ENCODE results near the gene DNA2. TPM values are rescaled to one million over a fixed set of nuclear protein-coding genes. Genes with fewer than 3 reads are reported as not detected.
"Not testable (repeated sequence)": the region's sequence is repeated elsewhere in the genome, so short reads cannot be mapped to it uniquely, and the experiment has no call there.

Gene DNA2, protein sequence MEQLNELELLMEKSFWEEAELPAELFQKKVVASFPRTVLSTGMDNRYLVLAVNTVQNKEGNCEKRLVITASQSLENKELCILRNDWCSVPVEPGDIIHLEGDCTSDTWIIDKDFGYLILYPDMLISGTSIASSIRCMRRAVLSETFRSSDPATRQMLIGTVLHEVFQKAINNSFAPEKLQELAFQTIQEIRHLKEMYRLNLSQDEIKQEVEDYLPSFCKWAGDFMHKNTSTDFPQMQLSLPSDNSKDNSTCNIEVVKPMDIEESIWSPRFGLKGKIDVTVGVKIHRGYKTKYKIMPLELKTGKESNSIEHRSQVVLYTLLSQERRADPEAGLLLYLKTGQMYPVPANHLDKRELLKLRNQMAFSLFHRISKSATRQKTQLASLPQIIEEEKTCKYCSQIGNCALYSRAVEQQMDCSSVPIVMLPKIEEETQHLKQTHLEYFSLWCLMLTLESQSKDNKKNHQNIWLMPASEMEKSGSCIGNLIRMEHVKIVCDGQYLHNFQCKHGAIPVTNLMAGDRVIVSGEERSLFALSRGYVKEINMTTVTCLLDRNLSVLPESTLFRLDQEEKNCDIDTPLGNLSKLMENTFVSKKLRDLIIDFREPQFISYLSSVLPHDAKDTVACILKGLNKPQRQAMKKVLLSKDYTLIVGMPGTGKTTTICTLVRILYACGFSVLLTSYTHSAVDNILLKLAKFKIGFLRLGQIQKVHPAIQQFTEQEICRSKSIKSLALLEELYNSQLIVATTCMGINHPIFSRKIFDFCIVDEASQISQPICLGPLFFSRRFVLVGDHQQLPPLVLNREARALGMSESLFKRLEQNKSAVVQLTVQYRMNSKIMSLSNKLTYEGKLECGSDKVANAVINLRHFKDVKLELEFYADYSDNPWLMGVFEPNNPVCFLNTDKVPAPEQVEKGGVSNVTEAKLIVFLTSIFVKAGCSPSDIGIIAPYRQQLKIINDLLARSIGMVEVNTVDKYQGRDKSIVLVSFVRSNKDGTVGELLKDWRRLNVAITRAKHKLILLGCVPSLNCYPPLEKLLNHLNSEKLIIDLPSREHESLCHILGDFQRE
- total RNA-seq = 4.6 TPM

DNA sequence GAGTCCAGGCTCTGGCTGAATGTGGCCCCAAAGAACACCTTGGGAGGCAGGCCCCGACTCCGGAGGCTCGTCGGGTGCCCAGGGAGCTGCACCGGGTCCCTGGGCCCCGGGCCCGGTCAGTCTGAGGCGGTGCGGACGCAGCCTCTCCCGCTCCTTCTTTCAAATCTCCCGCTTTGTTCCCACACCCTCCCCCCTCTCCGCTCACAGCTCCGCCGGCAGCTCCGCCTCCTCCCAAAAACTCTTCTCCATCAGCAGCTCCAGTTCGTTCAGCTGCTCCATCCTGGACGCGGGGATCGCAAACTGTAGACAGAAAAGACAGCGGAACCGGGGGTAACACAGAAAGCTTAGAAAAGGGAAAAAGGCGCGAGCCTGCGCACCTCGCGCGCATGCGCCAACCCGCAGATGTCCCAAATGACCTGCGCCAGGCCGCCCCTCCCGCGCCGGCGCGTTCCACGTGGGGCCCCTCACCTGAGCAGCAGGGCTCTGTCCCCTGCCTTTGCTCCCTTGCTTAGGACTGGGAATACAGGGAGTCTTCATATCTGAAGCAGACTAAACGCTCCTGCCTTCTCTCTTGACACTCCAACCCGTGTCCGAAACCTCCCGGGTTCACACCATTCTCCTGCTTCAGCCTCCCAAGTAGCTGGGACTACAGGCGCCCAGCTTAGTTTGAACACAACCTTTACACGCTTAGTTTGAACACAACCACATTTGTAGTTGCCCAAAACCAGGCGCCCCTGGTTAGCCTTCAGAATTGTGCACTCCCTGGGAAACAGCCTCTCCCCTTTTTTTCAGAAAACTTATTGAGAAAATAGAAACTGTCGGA, at the start of gene DNA2:
TSS of gene DNA2 (minus strand) at position 388 of the 823 bp plus-strand sequence. CDS start at position 279, 109 bp downstream.
- DNase-seq (ENCODE audit: low spot score) = peak; percentile 46

DNA sequence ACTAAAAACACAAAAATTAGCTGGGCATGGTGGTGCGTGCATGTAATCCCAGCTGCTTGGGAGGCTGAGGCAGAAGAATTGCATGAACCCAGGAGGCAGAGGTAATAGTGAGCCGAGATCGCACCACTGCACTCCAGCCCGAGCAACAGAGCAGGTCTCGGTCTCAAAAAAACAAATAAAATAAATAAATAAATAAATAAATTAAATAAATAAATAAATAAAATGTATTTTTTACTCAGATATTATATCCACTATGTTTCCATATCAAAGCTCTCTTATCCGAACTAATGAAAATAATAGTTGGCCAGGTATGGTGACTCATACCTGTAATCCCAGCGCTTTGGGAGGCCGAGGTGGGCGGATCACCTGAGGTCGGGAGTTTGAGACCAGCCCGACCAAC, 46.8 kb upstream of the DNA2 start:
- not testable (repeated sequence) for DNase-seq (ENCODE audit: low spot score)

DNA sequence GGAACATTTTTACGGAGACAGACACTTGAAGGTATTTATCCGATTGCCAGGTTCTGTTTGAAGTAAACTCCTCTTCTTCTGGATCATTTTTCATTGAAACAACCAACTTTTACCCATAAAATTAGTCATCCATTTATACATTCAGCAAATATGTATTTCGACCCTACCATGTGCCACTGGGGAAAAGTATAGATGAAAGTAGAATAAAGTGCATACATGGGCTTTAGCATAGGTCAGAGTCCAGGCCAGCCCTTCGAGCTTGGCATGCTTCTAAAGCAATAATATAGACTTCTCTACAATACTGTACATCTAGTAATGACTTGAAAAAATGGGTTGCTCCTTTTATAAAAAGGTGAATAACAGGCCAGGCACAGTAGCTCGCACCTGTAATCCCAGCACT, 45.4 kb upstream of the DNA2 start:
- DNase-seq (ENCODE audit: low spot score) = no peak

DNA sequence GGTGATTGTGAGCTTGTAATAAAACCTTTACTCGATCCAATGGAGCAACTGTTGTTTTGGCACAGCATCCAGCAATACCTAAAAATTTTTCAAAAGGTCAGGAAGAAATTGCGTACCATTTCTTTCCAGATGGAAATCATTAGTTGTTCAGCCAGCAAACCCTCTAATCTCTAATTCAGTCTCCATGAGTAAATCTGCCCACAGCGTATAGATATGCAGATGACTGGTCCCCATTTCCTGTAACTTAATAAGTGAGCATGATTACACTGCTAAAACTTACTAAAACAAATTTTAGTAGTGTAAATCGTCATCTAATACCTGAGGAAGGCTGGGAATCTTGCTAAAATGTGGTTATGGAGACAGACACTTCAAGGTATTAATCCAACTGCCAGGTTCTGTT, 45.0 kb upstream of the DNA2 start:
- DNase-seq (ENCODE audit: low spot score) = no peak

DNA sequence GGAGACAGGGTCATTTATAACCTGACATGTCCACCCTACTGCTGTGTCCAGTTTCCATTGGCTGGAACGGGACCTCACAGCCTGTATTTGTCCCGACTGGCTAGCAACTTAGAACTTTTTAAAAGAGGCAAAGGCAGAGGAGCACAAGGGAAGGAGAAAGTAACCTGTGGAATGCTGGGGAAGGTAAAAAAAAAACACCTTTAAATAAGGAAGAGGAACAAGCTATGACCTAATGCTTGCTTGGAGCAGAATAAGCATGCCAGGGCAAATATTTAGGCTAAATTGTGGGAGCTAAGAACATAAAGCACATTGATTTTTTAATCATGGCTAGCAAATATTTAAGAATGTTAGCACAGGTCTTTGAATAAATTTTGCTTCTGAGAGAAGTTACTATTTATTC, 44.4 kb upstream of the DNA2 start:
- not testable (repeated sequence) for DNase-seq (ENCODE audit: low spot score)

DNA sequence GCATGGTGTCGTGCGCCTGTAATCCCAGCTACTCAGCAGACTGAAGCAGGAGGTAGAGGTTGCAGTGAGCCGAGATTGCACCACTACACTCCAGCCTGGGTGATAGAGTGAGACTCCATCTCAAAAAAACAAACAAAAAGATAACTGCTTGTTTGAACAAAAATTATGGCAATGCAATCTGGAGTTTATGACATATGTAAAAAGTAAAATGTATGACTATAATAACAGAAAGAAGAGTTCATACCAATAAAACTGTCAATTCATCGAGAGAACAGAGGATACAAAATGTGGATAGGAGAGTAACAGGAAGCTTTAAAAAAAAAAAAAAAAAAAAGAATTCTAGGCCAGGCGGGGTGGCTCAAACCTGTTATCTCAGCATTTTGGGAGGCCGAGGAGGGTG, 36.3 kb upstream of the DNA2 start:
- DNase-seq (ENCODE audit: low spot score) = no peak

DNA sequence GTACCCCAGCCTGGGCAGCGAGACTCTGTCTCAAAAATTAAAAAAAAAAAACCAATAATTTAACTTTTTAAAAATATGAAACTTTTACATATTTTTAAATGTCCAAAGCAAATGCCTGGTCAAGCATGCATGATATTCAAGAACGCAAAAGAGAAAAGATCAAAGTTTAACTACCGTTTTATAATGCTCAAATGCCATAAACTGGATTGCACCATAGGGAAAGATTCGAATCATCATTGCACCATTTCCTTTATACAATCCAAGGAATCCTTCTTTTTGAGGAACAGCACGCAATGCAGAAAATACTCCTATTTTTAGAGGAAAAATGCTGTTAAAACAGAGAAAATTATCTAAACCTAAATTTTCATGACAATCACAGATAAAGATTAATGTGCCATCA, 34.6 kb upstream of the DNA2 start:
- no peak for DNase-seq (ENCODE audit: low spot score)

DNA sequence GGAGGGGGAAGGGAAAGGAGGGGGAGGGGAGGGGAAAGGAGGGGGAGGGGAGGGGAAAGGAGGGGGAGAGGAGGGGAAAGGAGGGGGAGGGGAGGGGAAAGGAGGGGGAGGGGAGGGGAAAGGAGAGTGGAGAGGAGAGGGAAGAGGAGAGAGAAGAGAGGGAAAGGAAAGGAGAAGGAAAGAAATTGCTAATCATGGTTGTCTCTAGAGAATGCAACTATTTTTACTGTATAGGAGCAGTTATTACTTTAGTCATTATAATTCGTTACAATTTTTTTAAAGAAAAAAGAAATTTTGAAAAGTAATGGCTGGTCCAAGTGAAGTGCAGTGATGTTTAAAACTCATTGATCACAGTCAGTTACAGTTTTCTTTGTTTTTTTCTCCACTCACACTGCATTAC, 31.1 kb upstream of the DNA2 start:
- no peak for DNase-seq (ENCODE audit: low spot score)

DNA sequence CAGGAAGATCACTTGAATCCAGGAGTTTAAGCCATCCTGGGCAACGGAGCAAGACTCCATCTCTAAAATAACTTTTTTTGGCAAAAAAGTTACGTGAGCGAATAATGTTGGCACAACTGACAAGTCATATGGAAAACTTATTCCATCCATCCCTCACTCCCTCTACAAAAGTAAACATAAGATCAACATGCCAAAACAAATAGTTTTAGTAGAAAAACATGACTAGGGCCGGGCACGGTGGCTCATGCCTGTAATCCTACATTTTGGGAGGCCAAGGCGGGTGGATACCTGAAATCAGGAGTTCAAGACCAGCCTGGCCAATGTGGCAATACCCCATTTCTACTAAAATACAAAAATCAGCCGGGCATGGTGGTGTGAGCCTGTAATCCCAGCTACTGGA, 29.9 kb upstream of the DNA2 start:
- DNase-seq (ENCODE audit: low spot score) = no peak

DNA sequence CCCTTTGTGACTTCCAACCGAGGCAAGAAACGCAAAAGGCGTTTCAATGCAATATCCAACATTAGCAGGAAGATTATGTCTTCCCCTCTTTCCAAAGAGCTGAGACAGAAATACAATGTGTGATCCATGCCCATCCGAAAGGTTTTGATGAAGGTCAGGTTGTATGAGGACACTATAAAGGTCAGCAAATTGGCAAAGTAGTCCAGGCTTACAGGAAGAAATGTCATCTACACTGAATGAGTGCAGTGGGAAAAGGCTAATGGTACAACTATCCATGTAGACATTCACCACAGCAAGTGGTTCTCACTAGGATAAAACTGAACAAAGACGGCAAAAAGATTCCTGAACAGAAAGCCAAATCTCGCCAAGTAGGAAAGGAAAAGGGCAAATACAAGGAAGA, 27.8 kb upstream of the DNA2 start:
- no peak for DNase-seq (ENCODE audit: low spot score)

DNA sequence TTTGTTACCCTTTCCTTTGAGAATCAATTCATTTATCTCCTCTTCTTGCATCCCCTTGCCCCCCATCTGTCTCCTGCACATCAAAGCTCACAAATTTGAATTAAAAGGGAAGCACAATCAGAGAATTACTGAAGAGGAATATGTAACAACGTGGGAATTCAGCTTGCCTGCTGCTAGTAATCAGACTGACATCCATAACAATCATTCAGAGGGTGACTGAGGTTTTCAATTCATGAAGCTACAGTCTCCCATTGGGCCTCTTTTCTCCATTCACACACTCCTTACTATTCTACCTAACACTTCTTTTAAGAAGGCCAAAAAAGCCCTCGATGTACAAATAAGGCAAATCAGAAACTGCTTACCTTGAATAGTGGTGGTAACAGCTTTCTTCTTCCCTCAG, 24.3 kb upstream of the DNA2 start:
- no peak for DNase-seq (ENCODE audit: low spot score)

DNA sequence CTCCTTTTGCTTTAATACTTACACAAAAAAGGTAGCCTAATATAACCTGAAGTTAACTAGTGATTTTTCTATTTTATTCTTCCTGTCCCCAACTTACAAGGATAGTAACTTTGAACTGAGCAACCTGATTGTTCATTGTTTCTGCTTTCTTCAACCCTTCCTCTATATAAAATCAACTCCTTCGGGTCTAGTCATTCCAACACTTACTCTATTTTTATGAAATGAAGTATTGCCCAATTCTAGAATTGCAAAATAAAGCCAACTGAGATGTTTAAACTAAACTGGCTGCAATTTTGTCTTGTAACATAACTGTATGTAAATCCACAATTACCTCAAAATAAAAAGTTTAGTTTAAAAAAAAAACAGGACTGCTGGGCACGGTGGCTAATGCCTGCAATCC, 20.3 kb upstream of the DNA2 start:
- DNase-seq (ENCODE audit: low spot score) = no peak

DNA sequence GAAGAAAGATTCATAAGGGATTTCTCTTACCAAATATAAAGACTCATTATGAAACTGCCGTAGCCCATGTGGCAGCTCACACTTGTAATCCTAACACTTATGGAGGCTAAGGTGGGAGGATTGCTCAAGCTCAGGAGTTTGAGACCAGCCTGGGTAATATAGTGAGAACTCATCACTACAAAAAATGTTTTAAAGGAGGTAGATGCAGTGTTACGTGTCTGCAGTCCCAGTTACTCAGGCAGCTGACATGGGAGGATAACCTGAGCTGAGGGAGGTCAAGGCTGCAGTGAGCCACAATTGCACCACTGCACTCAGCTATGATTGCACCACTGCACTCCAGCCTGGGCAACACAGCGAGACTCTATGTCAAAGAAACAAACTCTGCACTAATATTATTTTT, 18.1 kb upstream of the DNA2 start:
- DNase-seq (ENCODE audit: low spot score) = no peak

DNA sequence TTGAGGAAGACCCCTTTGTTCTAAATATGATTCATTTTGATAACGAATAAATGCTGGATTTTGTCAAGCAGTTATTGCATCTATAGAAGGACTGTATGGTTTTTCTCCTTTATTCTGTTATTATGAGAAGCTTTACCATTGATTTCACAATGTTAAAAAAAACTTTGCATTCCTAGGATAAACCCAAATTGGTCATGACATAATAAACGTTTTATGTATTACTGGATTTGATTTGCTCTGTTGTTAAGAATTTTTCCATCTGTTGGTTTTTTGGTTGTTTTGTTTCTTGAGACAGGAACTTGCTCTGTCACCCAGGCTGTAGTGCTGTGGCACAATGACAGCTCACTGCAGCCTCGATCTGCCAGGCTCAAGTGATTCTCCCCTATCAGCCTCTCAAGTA, 2.2 kb upstream of the DNA2 start:
- DNase-seq (ENCODE audit: low spot score) = no peak

DNA sequence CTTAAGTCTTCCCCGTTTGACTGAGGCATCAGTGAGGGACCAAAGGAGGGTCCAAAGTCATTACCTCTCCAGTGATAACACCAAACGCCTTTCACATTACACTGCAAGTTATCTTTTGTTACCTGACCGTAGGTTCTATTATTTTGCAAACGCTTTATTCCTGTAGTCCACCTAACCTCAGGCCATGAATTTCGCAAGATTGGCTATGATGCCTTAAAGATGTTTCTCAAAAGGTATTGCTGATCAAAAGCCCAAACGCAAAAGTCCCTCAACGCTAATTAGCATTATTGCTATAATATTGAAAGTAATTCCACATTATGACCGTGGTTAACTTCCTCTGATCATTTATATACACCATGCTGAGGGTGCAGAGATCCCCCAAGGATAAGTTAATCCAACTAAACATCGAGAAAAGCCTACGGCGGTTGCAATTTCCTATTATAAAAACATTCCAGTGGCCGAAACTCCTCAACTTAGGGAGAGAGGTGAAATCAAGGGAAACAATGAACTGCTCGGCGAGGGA, 649 bp downstream of the DNA2 start:
- no peak for DNase-seq (ENCODE audit: low spot score)

DNA sequence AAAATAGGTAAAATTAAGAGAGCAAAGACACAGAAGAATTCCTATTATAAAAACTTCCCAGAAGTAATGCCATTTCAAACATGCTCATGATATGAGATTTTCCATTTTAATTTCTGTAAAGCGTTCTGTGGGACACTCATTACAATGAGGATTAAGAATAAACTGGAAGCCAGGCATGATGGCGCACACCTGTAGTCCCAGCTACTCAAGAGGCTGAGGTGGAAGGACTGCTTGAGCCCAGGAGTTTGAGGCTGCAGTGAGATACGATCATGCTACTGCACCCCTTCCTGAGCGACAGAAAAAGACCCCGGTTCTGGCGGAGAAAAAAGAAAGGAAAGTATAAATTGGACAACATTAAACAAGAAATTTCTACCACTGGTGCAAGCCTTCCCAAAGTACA, 1.5 kb downstream of the DNA2 start:
- no peak for DNase-seq (ENCODE audit: low spot score)

DNA sequence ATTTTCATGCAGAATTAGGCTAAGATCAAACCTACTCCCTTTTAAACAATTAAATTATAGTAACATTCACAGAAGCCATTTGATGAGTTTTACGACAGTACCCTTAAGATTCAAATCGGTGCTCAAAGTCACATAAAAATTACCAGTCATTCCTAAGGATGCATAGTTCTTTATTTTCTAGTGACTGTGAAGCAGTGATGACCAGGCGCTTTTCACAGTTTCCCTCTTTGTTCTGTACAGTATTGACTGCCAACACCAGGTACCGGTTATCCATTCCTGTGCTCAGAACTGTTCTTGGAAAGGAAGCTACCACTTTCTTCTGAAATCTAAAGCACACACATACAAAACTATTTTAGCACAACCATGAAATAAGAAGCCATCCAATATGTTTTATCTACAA, 1.9 kb downstream of the DNA2 start:
- no peak for DNase-seq (ENCODE audit: low spot score)

DNA sequence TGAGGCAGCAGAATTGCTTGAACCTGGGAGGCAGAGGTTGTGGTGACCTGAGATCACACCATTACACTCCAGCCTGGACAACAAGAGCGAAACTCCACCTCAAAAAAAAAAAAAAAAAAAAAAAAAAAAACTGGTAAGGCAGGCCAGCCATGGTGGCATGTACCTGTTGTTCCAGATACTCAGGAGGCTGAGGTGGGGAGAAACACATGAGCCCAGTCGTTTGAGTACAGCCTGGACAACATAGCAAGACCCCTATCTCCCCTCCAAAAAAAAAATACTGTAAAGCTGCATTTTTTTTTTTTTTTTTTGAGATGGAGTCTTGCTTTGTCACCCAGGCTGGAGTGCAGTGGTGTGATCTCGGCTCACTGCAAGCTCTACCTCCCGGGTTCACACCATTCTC, 7.0 kb downstream of the DNA2 start:
- DNase-seq (ENCODE audit: low spot score) = not testable (repeated sequence)

DNA sequence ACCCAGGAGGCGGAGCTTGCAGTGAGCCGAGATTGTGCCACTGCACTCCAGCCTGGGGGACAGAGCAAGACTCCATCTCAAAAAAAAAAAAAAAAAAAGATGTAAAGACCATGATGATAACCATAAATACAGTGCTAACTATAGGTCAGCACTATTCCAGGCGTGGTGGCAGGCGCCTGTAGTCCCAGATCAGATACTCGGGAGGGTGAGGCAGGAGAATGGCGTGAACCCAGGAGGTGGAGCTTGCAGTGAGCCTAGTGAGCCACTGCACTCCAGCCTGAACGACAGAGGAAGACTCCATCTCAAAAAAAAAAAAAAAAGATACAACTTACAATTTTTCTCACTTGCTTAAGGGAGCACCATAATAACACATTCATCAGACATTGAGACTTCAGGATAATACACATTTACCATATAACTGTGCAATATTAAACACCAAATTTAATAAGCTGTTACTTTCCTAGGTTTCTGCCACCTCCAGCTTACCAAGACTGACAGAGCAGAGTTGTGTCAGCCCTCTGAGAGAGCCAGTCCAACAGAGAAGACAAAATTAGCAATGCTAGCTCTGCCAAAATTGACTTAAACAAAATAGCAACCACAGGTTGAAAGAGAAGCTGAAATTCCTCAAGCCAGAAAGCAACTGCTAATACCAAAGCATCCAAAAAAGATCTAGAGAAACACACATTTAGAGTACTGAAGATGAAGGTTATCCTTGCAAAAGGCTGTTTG, 8.2 kb downstream of the DNA2 start:
- no peak for DNase-seq (ENCODE audit: low spot score)

DNA sequence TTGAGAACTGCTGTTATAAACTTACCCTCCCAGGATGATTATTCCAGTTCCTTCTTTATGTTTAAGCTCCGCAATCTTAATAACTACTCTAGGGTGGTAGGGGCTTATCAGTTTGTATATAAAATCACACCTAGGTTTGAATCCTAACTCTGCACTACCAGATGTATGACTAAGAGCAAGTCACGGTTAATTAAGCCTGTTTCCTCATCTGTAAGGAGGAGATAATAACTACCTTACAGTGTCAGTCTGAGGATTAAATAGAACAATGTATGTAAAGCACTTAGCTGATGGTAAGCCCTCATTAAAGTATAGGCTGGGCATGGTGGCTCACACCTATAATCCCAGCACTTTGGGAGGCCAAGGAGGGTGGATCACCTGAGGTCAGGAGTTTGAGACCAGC, 9.2 kb downstream of the DNA2 start:
- no peak for DNase-seq (ENCODE audit: low spot score)

DNA sequence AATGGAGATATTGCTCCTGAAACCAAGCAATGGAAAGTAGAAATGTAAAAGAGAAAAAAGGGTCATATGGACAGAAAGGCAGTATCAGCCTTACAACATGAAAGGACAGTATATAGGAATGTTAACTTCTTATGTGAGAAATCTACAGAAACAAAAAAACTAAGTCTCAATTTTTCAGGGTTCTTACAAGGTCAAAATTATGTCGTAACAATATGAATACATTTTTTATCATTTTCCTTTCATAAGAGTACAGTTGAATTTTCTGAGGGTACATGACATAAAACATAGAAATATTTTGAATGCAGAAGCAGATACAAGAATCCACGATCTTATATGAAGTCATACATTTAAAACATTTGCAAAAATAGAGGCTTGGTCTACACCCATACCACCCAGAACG, 10.7 kb downstream of the DNA2 start:
- DNase-seq (ENCODE audit: low spot score) = no peak
